Esophagus muscularis mucosa (tissue), 3 donors: ENCODE results near the gene PEX10.

Source experiments
- POLR2A ChIP-seq: fragments of 450-650 bp; IDR thresholded peaks from one replicate; pipeline ENCODE4 v1.6.1; 2017; ENCODE audit warnings: antibody characterized with exemption, moderate library complexity, mild to moderate bottlenecking, low read depth
- POLR2AphosphoS5 ChIP-seq, 2 donors: sonication (generic); formaldehyde crosslinking; IDR thresholded peaks; one replicate each; pipeline ENCODE4 v1.6.1; 2017; ENCODE audit warnings: antibody characterized with exemption in 2 of 2
- TF ChIP-seq, protein P1 (sequence below), 3 experiments: fragments of 200-600 bp in 2 of 3; fragments of 450-650 bp in 1 of 3; sonication (generic) in 2 of 3; IDR thresholded peaks; one replicate each; pipeline ENCODE4 v1.5.1; 2017 to 2019; ENCODE audit warnings: antibody characterized with exemption in 3 of 3, mild to moderate bottlenecking in 2 of 3, moderate library complexity in 1 of 3

- TF ChIP-seq, protein P1, sequence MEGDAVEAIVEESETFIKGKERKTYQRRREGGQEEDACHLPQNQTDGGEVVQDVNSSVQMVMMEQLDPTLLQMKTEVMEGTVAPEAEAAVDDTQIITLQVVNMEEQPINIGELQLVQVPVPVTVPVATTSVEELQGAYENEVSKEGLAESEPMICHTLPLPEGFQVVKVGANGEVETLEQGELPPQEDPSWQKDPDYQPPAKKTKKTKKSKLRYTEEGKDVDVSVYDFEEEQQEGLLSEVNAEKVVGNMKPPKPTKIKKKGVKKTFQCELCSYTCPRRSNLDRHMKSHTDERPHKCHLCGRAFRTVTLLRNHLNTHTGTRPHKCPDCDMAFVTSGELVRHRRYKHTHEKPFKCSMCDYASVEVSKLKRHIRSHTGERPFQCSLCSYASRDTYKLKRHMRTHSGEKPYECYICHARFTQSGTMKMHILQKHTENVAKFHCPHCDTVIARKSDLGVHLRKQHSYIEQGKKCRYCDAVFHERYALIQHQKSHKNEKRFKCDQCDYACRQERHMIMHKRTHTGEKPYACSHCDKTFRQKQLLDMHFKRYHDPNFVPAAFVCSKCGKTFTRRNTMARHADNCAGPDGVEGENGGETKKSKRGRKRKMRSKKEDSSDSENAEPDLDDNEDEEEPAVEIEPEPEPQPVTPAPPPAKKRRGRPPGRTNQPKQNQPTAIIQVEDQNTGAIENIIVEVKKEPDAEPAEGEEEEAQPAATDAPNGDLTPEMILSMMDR (IDR thresholded peaks at IDR 0.05) = no peak
- TF ChIP-seq POLR2AphosphoS5 (IDR thresholded peaks at IDR 0.05) (no peak), POLR2A (no peak)
Measured at GRCh38 chr1:2403273-2403672, 9.1 kb downstream of the PEX10 start.
